NCI-H2196 treated with DMSO at 0.1 percent for 48 hours (cell line): ENCODE data around the gene PHACTR2.

Experiments used
- DNase-seq: peaks from one replicate; lab custom pipeline; 2025; ENCODE audit not compliant: unreplicated experiment; lab: John Stamatoyannopoulos, UW

PHACTR2 gene

DNA sequence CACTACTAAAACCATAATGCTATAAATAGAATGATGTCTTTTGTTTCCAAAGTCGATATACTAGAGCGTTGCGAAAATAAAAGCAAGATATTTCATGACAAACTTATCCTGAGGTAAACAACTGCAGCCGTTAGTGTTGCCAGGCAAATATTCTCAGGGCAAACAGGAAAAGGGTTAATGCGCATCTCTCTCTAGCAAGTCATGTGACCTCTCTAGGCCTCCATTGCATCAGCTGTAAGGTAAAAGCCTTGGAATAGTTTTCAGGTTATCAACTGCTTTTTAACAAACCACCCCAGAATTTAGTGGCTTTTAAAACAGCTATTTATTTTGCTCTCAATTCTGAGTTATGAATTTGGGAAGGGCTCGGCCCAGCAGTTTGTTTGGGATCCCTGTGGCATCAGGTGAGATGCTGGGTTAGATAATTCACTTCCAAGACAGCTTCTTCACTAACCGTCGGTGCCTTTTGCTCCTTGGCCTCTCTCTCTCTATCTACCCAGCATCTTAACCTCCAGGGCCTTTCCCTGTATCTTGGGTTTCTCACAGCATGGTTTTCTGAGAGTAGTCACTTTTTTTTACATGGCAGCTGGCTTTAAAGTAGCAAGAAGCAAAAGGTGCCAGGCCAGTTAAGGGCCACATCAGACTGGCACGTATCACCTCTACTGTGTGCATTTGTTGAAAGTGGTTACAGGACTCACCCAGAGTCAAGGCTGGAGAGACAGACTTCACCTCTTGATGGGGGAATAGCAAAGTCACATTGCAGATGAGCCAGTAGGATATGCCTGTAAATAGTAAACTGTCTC lies 126.2 kb downstream of the PHACTR2 start:
- no peak for DNase-seq

DNA sequence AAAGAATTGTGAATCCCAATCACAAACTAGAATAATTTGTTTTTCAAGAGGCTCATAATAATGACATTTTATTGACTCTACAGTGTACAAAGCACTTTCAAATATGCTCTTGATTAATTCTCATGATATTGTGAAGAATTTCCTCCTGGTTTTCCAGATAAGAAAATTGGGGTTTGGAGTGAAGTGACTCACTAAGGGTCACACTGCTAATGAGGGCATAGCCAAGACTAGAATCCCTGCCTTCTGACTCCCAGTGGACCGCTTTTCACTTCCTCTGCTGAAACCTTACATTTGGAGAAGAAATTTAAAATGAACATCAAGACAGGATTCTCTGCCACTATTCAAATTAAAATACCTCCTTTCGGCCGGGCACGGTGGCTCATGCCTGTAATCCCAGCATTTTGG lies 127.1 kb downstream of the PHACTR2 start:
- no peak for DNase-seq

DNA sequence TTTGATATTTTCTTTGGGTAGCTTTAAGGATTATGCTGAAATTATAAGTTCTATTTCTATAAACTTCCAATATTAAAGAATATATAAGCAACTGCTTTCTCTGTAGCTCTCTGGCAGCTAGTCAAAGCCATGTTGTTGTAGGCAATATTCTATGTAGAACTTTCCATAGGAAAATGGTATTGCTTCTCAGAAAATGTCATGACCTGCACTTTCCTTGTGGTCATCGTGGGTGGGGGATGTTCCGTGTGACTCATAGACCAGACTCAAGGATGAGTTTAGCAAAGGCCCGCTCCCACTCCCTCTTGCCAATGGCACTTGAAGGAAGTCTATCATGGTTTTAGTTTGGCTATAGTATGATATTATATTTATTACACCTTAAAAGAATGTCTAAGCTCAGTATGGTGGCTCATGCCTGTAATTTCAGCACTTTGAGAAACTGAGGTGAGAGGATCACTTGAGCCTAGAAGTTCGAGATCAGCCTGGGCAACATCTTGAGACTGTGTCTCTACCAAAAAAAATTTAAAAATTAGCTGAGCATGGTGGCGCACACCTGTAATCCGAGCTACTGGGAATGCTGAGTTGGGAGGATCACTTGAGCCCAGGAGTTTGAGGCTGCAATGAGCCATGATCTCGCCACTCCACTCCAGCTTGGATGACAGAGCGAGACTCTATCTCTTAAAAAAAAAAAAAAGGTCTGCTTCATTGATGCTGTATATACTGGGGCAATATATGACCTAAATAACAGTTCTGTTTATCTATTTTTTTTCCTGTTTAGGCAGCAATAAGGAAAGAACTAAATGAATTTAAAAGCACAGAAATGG lies 128.7 kb downstream of the PHACTR2 start:
- no peak for DNase-seq

DNA sequence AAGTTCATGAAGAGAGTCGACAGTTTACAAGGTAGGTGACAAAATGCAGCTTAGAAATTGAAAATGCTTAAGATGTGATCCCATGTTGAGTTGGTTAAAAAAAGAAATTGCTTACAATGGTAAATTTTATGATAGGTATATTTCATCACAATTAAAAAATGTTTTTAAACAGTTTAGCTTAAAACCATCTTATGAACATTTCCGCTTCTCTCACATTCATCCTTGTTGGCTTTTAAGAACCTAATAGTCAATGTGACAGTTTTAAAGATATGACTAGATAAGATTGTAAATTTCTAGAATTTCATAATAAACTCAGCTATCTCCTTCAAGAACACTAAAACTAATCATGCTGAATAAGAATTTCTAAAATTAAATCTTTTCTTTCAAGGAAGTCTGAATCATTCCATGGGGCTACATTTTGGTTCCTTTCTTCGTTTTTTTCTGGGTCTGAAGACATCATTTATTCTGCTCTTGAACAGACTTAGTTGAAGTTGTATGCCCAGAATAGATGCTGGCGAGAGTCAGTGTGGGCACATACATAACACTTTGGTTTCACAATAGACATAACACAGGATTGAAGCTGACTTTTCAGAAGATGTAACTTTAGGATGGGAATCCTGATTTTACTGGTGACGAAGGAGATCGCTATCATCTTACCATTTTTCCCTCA lies 129.5 kb downstream of the PHACTR2 start:
- DNase-seq, result no peak

DNA sequence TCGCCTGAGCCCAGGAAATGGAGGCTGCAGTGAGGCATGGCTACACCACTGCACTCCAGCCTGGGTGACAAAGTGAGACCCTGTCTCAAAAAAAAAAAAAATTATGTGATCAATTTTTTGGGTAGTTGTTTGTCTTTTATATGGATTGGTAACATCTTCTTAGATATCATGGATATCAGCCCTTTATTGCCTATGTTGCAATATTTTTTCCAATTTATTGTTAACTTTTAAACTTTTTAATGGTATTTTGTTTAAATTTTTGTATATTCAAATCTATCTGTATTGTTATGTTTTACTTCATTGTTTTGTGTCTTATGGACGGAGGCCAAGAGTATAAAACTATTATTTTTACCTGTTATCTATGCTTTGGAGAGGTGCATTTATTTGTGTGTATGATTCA lies 133.0 kb downstream of the PHACTR2 start:
- no peak for DNase-seq

DNA sequence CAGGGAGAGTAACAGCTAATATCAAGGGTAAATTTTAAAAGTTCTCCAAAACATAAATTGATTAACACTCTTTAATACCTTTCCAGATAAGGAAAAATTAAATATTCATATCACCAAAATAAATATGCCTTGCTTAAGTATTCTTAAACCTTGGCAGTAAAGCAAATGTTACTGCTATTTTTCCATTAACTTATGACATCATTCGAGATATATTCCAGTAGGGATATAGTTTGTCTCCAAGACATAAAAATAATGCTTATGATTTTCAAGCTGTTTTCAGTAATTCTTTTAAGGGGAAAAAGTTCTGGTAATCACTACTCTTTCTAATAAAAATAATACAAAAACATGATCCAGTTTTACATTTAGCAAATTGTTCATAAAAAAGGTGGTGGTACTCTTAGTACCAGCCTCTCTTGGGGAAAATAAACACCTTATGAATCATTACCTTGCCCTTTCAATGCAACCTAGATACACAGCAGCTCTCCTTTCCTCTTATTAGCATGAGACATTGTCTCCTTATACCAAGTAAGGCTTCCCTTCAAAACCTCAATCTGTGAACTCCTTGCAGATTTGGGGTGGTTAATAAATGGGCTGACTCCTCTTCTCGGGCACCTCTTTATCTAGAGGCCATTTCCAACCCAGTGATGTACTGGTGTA lies 133.9 kb downstream of the PHACTR2 start:
- no peak for DNase-seq

DNA sequence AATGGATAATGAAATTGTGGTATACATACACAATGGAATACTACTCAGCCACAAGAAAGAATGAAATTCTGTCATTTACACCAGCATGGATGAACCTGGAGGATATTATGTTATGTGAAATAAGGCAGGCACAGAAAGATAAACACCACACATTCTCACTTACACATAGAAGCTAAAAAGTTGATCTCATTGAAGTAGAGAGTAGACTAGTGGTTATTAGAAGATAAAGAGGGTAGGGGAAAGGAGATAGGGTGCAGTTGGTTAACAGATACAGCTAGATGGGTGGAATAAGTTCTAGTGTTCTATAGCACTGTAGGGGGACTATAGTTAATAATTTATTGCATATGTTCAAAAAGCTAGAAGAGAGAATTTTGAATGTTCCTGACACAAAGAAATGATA lies 139.9 kb downstream of the PHACTR2 start:
- DNase-seq, result no peak

DNA sequence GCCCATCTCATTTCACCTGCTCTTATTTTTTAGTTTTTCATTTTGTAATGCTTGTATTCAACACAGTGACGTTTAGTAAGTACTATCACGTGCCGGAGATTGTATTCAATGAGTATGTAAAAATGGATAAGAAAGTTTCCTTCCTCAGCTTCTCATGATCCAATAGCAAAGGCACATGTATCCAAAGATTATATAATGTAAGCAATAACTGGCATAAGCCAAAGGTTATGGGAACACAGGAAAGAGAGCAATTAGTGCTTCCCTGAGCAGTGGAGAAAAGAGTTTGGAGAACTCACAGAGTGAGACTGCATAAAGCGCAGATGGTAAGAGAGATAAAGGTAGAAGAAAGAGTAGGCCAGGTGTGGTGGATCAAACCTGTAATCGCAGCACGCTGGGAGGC lies 143.6 kb downstream of the PHACTR2 start:
- no peak for DNase-seq

DNA sequence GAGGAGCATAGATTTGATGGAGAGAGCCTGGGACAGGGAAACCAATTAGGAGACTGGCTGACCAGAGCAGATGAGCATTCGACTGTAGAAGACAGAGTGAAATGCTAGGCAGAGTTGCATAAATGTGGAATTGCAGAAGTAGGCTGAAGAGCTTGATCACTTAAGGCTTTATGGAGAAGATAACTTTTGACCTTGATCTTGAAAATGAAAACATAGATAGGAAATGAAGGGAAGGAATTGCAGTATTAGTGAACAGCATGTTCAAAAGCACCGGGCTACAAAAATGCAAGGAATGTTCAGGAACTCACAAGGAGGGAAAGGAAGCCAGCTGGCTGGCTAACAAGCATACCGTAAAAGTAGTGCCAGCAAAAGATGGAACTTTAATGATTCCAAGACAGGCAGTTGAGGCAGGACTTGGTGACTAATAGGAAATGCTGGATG lies 144.8 kb downstream of the PHACTR2 start:
- no peak for DNase-seq

DNA sequence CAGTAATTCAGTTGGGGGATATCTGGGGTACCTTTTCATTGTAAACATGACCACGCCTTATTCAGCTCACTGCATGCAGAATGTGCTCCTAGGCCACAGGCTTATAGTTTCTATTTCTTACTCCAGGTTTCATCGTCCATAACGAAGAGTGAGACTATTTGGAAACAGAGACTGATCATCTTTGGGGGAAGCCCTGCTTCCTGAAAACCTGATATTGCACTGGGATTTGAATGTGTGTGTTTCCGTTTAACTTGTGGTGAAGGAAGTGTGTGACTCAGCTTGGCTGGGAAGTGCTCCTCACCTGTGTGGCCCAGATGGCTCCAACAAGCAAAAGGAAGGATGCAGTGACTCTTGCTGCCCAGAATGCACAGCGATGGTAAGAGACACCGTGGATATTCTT lies 145.8 kb downstream of the PHACTR2 start:
- DNase-seq, result no peak

DNA sequence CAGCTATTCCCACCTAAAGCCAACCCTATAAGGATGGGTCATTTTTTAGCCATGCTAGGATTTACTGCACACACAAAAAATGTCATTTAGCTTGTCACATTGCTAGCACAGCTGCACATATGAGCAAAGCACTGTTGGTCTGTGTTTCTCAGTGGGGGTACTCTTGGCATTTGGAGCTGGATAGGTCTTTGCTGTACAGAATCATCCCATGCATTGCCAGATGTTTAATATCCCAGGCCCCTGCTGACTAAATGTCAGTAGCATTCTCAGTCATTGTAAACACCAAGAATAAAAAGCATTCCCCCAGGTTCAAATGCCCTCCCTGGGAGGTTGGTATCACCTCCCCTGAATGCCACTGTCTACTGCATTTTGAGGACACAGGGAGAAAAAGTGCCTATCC lies 150.8 kb downstream of the PHACTR2 start:
- DNase-seq, result no peak

DNA sequence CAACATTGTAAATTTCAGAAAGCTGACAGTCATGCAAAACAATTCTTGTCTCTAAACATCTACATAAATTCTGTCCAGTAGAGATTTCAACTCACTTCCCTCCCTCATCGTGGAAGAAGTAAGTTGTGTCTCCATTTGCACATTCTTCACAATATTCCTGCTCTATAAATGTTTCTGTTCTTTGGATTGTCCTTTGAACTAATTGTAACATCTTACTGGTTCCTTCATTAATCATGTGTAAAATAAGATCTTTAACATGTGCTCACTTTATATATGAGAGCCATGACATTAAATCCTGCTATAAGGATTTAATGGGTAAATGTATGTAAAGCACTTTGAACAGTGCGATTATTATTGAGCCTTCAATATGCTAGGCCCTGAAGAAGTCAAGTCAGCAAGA lies 158.4 kb downstream of the PHACTR2 start:
- DNase-seq, result no peak

DNA sequence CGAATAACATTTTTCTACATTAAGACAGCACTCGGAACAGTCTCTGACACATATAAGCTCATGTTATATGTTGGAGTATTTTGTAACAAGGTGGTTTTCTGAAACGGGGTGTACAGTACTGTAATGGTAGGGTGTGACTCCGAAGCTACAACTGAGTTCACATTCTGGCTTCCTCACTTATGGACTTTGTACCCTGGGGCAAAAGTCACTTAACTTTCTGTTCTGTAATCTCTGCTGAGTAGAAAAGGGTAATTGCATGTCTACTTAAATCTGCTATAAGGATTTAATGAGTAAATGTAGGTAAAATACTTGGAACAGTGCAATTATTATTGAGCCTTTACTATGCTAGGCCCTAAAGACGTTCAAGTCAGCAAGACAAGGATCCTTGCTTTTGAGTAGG lies 160.6 kb downstream of the PHACTR2 start:
- DNase-seq, result no peak

DNA sequence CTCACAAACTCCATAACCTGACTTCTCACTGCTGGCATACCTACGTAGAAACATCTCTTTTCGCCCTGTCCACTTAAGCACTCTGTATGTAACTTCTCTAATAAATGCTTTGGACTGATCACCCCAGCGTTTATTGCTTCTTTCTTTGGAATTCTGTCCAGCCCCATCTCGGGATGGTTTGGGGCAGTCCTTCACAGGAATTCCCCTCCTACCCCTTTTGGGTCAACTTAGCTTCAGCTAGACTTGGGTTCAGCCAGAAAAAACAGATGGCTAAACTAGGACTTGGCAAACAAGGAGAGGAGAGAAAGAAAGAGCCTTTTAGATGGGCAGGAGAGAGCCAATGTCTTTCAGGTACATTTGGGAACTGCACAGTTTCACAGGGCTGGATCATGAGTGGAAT lies 161.4 kb downstream of the PHACTR2 start:
- no peak for DNase-seq

DNA sequence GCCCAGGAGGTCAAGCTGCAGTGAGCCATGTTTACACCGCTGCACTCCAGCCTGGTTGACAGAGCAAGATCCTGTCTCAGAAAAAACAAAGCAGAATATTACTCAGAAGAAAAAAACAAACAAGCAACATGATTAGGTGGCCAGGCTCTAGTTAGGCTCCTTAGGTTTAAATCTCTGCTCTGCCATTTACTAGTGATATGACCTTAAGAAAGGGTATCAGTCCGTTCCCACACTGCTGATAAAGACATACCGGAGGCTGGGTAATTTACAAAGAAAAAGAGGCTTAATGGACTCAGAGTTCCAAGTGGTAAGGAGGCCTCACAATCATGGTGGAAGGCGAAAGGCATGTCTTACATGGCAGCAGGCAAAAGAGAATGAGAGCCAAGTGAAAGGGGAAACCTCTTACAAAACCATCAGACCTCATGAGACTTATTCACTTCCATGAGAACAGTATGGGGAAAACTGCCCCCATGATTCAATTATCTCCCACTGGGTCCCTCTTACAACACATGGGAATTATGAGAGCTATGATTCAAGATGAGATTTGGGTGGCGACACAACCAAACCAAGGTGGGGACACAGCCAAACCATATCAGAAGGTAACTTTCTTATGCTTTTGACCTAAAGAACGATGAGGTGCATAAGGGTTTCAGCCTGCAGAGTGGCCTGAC lies 163.0 kb downstream of the PHACTR2 start:
- DNase-seq, result no peak

DNA sequence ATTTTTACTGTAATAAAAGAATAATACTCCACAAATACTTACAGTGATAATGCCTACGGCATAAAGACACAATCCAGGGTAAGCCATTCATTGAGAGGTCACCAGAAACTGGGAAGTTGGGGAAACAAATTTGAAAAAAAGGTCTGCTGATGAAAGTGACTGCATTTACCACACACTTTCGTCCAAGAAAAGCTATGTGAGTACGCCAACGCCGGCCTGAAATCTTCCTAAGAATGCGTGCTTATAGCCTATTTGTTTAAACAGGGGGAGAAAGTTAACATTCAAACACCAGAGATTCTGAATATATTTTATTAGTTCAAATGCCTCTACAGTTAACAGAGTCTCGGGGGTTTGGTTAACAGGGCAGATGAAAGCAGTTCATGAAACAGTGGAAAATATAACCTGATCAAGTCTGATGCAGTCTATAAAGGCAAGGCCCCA lies 164.7 kb downstream of the PHACTR2 start:
- no peak for DNase-seq

DNA sequence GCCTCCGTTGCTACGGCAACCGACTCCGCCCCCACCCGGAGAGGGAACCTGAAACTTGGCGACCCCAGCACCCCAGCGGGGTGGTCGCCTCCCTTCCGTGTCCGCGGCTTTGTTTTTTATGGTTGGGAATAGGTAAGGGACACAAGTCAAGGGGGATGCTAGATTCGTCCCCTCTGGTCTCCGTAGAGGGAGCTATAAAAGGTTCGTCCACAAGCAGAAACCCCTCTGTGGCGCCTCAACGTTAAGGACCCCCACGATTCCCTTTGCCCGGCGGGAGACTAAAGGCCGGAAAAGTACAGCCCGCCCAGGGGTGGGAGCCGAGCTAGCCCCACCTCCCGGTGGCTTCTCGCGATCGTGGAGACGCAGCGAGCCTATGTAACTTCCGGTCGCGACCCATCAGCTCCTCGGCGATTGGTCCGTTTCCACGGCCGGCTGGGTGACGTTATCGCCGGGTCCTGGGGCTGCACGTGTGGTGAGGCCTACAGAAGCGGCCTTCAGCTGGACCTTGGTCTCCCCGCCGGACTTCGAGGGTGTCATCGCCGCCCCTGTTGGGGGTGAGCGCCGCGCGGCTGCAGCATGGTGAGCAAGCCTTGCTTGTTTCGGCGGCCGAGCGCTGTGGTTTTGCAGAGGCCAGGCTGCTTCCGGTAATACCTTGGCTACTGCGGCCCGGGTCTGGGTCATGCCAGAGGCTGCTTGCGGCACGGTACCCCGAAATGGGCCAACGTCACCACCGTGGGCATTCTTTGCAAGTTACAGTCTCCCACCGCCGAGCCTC lies 165.3 kb downstream of the PHACTR2 start, which contains the start of gene LTV1:
TSS of gene LTV1 (plus strand) at position 437 of the 775 bp plus-strand sequence. CDS start at position 577, 140 bp downstream.
- DNase-seq, result peak; percentile 90

DNA sequence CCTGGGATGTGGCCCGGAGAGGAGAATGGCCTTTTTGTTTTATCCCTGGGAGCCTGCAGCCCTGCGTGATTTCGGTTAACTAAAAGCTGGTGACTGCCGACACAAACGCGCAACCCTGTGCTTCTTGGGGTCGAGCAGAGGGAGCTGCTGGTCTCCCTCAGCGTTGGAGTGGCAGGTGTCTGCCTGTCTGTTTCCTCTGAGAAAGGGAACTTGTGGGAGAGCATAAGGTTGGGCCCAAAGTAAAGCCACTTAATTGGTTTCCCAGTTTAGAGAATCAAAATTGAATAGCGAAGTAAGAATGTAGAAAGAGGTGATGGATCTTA lies 165.9 kb downstream of the PHACTR2 start:
- no peak for DNase-seq

DNA sequence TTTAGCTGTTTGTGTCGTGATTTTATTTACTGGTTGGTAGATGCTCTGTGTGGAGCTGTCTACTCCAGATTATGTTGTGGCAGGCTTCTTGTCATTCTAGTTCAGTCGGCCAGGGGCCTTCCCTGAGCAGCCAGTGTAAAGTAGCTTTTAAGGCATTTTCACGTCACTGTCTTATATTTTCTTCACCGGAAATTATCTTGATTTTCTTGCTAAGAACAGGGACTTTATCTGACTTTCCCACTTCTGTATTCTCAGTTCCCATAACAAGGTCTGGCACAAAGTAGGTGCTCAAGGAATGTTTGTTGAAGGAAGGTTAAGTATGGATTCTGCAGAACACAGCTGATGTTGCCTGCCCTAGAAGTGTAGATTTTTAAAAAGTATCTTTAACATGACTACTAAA lies 166.2 kb downstream of the PHACTR2 start:
- no peak for DNase-seq

DNA sequence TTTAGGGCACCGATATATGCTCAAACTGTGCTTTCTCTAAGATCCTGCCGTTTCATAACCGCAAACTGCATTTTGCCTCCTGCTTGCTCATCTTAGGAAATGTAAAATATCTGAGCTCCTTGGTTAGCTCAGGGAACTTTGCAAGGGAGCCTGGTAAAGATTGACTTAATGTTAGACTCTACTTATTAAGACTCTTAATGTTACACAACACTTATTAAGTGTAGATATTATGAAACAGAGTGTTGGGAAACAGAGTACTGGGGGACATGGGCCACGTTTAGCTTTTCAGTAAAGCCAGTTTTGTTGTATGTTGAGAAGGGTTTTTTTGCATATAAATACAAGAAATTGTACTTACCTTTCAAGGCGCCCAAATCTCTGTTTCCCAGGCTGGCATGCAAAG lies 167.3 kb downstream of the PHACTR2 start:
- no peak for DNase-seq
